K562 (cell line): ENCODE results near the gene FCRL2.

Source experiments
- ARID1B ChIP-seq: fragments of 450-650 bp; IDR thresholded peaks from 2 replicates; pipeline ENCODE4 v1.6.1; 2016; ENCODE audit warnings: antibody characterized with exemption, mild to moderate bottlenecking, inconsistent platforms
- ATF3 ChIP-seq, 2 experiments: fragments of 450-650 bp in 1 of 2; sonication (generic) in 1 of 2; formaldehyde crosslinking in 1 of 2; IDR thresholded peaks in 1 of 2; conservative IDR thresholded peaks in 1 of 2; 2 replicates each; pipeline versions ENCODE4 v1.6.1 to v1.8.1; 2016 to 2023; ENCODE audit warnings: mild to moderate bottlenecking in 2 of 2, moderate library complexity in 2 of 2, inconsistent platforms in 1 of 2, missing genetic modification reagents in 1 of 2
- GTF2E2 ChIP-seq: fragments of 200-800 bp; sonication (Bioruptor generic); IDR thresholded peaks from 2 replicates; pipeline ENCODE4 v1.6.1; 2016; ENCODE audit warnings: missing genetic modification characterization, missing compliant biosample characterization
- HNRNPLL ChIP-seq: fragments of 200-400 bp; formaldehyde crosslinking; IDR thresholded peaks from 2 replicates; pipeline ENCODE4 v1.6.1; 2017; ENCODE audit warnings: low read length, low read depth, mild to moderate bottlenecking; ENCODE audit not compliant: poor library complexity, severe bottlenecking
- RBM15 ChIP-seq: fragments of 200-400 bp; formaldehyde crosslinking; IDR thresholded peaks from 2 replicates; pipeline ENCODE4 v1.6.1; 2018; ENCODE audit warnings: mild to moderate bottlenecking, low read length, moderate library complexity; ENCODE audit not compliant: insufficient read depth
- SPI1 ChIP-seq: IDR thresholded peaks from 2 replicates; pipeline ENCODE4 v1.6.1; 2011; ENCODE audit warnings: low read depth, low read length, control low read depth, borderline replicate concordance
- TFE3 ChIP-seq: fragments of 450-650 bp; formaldehyde crosslinking; IDR thresholded peaks from 2 replicates; pipeline ENCODE4 v1.4.0; 2020; ENCODE audit warnings: mild to moderate bottlenecking, mixed read lengths
- XRCC5 ChIP-seq: fragments of 200-400 bp; formaldehyde crosslinking; IDR thresholded peaks from 2 replicates; pipeline ENCODE4 v1.6.1; 2017; ENCODE audit warnings: low read depth, mild to moderate bottlenecking, low read length
- ZNF232 ChIP-seq: sonication (generic); formaldehyde crosslinking; IDR thresholded peaks from 2 replicates; pipeline ENCODE4 v1.8.0; 2022; ENCODE audit warnings: mild to moderate bottlenecking, missing genetic modification reagents
- ZZZ3 ChIP-seq: fragments of 450-650 bp; IDR thresholded peaks from 2 replicates; pipeline ENCODE4 v1.6.1; 2016; ENCODE audit warnings: antibody characterized with exemption, mild to moderate bottlenecking, moderate library complexity
- TF ChIP-seq, protein P1 (sequence below), 3 experiments: IDR thresholded peaks in 2 of 3; conservative IDR thresholded peaks in 1 of 3; 2 replicates each; pipeline ENCODE4 v1.5.1; 2011 to 2012; ENCODE audit warnings: low read length in 3 of 3, mild to moderate bottlenecking in 3 of 3, control low read depth in 2 of 3, improper control_type of control experiment in 1 of 3, inconsistent platforms in 1 of 3, low read depth in 1 of 3, mixed read lengths in 1 of 3, moderate library complexity in 1 of 3; ENCODE audit not compliant: insufficient read depth in 2 of 3
- TF ChIP-seq, protein P2 (sequence below): fragments of 200-800 bp; sonication (Bioruptor generic); IDR thresholded peaks from 2 replicates; pipeline ENCODE4 v1.6.1; 2017; ENCODE audit warnings: missing genetic modification characterization, missing compliant biosample characterization
- TF ChIP-seq, protein P3 (sequence below): fragments of 450-650 bp; IDR thresholded peaks from 2 replicates; pipeline ENCODE4 v1.6.1; 2016

- TF ChIP-seq, protein P1, sequence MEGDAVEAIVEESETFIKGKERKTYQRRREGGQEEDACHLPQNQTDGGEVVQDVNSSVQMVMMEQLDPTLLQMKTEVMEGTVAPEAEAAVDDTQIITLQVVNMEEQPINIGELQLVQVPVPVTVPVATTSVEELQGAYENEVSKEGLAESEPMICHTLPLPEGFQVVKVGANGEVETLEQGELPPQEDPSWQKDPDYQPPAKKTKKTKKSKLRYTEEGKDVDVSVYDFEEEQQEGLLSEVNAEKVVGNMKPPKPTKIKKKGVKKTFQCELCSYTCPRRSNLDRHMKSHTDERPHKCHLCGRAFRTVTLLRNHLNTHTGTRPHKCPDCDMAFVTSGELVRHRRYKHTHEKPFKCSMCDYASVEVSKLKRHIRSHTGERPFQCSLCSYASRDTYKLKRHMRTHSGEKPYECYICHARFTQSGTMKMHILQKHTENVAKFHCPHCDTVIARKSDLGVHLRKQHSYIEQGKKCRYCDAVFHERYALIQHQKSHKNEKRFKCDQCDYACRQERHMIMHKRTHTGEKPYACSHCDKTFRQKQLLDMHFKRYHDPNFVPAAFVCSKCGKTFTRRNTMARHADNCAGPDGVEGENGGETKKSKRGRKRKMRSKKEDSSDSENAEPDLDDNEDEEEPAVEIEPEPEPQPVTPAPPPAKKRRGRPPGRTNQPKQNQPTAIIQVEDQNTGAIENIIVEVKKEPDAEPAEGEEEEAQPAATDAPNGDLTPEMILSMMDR (IDR thresholded peaks at IDR 0.05 in 2 of 3, conservative IDR thresholded peaks at IDR 0.05 in 1 of 3; ENCODE audit: insufficient read depth in 2 of 3, low read depth in 1 of 3, low read length in 3 of 3) = no peak
- TF ChIP-seq ARID1B (no peak), GTF2E2 (tag) (no peak), TFE3 (CRISPR knock-in tag) (no peak), ATF3 (IDR thresholded peaks at IDR 0.05) (no peak), ATF3 (CRISPR knock-in tag; conservative IDR thresholded peaks at IDR 0.05) (no peak), RBM15 (no peak), XRCC5 (no peak), SPI1 (no peak), HNRNPLL (no peak), ZNF232 (CRISPR knock-in tag) (no peak), ZZZ3 (no peak)
- TF ChIP-seq, protein P2, sequence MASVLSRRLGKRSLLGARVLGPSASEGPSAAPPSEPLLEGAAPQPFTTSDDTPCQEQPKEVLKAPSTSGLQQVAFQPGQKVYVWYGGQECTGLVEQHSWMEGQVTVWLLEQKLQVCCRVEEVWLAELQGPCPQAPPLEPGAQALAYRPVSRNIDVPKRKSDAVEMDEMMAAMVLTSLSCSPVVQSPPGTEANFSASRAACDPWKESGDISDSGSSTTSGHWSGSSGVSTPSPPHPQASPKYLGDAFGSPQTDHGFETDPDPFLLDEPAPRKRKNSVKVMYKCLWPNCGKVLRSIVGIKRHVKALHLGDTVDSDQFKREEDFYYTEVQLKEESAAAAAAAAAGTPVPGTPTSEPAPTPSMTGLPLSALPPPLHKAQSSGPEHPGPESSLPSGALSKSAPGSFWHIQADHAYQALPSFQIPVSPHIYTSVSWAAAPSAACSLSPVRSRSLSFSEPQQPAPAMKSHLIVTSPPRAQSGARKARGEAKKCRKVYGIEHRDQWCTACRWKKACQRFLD (CRISPR knock-in tag) = no peak
- TF ChIP-seq, protein P3, sequence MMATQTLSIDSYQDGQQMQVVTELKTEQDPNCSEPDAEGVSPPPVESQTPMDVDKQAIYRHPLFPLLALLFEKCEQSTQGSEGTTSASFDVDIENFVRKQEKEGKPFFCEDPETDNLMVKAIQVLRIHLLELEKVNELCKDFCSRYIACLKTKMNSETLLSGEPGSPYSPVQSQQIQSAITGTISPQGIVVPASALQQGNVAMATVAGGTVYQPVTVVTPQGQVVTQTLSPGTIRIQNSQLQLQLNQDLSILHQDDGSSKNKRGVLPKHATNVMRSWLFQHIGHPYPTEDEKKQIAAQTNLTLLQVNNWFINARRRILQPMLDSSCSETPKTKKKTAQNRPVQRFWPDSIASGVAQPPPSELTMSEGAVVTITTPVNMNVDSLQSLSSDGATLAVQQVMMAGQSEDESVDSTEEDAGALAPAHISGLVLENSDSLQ = no peak
These were observed 42.3 kb upstream of the FCRL2 start for GRCh38 chr1:157819215-157819614.
